SH-SY5Y (cell line): ENCODE measurements around the gene STK11.
A peak's percentile ranks its signal among the peaks of the same experiment; 100 is the strongest.

Experiments used
- GATA2 ChIP-seq: IDR thresholded peaks from 2 replicates; pipeline ENCODE4 v1.6.1; 2011; ENCODE audit warnings: mild to moderate bottlenecking, low read depth, low read length
- GATA3 ChIP-seq: IDR thresholded peaks from 2 replicates; pipeline ENCODE4 v1.6.1; 2011; ENCODE audit warnings: low read depth, mild to moderate bottlenecking, low read length, moderate library complexity

STK11 gene

GRCh38 chr19:1166872-1167573, 38.6 kb upstream of the STK11 start:
- TF ChIP-seq GATA3 (no peak), GATA2 (no peak)

- TF ChIP-seq GATA2 (no peak), GATA3 (no peak)
Measured at GRCh38 chr19:1167687-1168571, 37.6 kb upstream of the STK11 start.

DNA sequence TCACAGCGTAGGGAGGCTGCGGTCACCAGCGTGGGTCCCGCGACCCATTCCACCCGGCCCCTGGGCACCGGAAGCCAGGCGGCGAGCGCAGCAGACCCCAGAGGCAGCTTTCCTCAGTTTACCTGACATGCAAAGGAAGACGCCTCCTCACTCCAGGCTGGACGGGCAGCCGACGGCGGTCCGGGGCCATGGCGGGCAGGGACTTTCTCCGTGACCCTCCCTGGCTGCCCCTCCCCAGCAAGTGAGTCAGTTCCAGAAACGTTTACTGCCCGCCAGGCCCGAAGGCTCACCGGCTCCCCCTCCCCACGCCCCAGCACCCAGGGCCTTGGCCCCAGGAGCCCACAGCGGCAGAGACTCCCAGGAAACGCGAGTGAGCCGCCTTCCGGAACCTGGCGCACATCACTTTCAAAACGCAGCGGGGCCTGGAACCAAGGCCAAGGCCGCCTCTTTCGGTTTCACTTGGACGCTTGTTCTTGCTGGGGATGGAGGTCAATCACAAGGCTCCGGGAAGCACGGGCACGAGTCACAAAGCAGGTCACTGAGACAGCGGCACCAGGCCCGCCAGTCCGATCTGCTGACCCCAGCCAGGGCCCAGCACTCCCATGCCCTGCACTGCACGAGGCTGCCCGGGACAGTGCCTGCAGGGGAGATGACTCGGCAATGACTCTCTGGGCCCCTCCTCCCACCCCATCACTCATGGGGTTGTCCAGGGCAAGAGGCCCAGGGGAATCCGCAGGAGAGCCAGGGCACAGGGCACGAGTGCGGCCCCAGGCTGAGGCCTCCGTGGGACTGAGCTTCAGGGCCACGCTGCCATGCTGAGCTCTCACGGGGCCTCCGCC, 36.8 kb upstream of the STK11 start:
- TF ChIP-seq GATA3 (no peak), GATA2 (no peak)

GRCh38 chr19:1169411-1169791, 36.2 kb upstream of the STK11 start:
- no peak for TF ChIP-seq GATA2
- no peak for TF ChIP-seq GATA3

- no peak for TF ChIP-seq GATA3
- TF ChIP-seq GATA2, result peak; percentile 85
Measured at GRCh38 chr19:1169921-1170885, 35.4 kb upstream of the STK11 start.

DNA sequence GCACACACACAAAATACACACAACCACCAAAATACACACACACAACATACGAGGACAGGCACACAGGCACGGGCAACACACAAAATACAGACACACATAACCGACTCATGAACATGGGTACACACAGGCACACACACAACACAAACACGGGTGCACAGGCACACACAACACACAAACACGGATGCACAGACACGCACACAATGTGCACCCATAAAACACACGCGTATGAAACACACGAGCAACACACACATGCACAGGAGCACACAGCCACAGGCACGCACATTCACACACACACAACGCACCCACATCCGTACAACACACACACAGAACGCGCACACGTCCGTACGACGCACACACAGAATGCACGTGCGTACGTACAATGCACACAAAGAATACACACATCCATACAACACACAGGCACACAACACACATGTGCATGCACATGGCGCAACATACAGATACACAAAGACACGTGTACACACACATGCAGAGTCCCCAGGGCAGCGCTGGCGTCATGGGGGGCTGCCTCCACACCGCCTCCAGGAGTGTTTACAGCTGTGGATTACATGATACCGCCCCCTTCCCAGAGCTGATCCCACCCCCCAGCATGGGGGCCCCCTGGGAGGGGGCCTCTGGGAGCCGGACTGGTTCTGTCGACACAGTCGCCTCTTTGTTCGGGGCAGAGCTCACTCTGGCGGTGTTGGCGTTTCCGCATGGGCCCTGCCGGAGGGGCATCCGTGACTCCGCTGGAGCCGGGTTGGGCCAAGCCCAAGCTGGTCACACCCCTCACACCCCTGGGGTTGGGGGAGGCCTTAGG, 34.4 kb upstream of the STK11 start:
- TF ChIP-seq GATA2 (no peak), GATA3 (no peak)

- TF ChIP-seq GATA2 (no peak), GATA3 (no peak)
Measured at GRCh38 chr19:1171755-1172352, 33.7 kb upstream of the STK11 start.

DNA sequence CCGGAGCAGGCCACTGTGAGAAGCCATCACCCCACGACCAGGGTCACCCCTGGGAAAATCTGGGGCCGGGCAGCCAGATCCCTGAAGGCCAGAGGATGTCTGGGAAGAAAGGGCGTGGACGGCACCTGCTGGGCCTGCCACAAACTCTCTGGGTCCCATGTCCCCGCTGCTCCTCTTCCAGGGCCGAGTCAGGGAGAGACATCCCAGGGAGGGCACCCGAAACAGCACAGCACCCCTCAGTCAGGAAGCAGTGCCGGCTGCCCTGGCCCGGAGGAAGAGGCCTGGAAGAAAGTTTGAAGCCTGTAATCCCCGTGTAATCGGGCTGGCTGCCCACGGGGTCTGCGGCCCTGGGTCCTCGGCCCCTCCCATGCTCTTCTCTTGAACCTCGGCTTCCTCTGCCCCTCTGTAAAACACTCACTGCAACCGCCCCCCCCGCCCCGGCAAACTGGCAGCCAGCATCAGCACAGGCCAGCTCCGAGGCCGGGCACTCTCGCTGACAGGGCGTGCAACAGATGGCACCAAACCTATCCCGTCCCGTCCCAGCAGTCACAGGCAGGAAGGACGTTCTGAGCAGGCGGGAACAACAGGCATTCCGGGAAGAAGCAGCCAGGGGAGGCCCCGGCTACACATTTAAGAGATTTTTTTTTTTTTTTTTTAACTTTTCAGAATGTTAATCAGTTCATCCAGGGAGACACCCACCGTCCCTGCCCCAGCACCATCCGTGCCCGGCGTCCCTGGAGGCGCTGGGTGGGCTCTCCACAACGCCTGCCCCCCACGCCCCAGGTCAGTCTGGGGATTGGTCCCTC, 33.0 kb upstream of the STK11 start:
- no peak for TF ChIP-seq GATA2
- TF ChIP-seq GATA3, result no peak

DNA sequence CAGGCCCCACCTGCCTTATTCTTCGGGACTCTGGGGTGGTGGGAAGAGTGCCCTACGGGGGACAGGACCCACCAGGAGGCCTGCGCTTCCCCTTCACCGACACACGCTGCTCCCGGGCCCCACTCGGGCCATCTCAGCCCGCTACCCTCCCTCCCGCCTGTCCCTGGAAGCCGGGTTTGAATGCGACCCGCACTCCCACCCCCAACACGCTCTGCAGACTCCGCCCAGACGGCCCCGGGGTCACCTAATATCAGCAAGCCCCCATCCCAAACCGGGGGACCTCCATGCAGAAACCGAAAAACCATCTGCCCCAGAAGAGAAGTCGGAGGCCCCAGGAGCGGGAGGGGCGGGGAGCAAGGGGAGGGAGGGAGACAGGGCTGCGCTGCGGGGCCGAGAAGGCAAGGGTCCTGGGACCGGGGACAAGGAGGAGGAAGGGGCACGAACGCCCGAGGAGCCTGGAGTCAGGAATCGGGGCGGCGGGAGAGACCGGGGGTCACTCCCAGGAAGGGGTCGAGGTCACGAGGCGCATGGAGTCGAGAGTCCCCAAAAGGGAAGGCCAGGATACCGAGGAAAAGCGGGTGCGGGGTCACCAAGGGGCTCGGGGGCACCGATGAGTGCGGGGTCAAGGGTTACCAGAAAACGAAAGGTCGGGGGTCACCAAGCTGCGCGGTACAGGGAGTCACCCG, 32.3 kb upstream of the STK11 start:
- TF ChIP-seq GATA2 (no peak), GATA3 (no peak)

GRCh38 chr19:1173845-1174809, 31.5 kb upstream of the STK11 start, which contains the start of gene SBNO2:
Gene SBNO2 (minus strand): TSS chr19:1174268. CDS start chr19:1154276, 19,992 bp downstream.
- TF ChIP-seq GATA3 (no peak), GATA2 (no peak)
